ENCODE results near the gene RBM34.
"Not testable (repeated sequence)": the region's sequence is repeated elsewhere in the genome, so short reads cannot be mapped to it uniquely, and the experiment has no call there.

RBM34 gene, protein sequence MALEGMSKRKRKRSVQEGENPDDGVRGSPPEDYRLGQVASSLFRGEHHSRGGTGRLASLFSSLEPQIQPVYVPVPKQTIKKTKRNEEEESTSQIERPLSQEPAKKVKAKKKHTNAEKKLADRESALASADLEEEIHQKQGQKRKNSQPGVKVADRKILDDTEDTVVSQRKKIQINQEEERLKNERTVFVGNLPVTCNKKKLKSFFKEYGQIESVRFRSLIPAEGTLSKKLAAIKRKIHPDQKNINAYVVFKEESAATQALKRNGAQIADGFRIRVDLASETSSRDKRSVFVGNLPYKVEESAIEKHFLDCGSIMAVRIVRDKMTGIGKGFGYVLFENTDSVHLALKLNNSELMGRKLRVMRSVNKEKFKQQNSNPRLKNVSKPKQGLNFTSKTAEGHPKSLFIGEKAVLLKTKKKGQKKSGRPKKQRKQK

DNA sequence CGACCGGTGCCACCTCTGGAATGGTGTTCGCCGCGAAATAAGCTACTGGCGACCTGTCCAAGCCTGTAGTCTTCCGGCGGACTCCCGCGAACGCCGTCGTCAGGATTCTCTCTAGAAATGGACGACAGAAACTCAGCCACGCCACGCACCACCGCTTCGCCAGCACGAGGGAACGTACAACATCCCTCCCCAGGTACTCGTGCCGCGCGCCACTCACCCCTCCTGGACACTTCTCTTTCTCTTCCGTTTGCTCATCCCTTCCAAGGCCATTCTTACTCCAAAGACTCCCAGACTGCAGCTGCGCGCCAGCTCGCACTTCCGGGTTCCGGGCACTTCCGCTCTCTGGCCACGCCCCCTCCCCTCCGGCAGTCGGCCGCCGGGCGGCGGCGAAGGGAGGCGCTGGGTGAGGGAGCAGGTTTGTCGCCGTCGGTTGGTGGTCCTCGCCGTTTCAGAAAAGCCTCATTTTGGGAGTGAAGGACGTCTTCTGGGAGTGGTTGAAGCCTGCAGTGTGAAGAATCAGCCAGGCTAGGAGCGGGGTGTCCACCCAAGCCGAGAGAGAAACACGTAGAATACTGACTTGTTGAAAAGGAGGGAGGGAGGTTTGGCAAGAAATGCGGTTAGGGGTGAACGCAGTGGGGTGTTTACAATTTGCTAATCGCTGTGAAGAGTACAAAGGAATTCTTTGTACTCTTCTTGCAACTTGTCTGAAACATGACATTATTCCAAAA lies at the start of gene RBM34:
TSS of gene RBM34 (minus strand) at position 294 of the 728 bp plus-strand sequence. CDS start at position 270, 24 bp downstream.
- DNase-seq: peak; percentile 94

- DNase-seq: peak; percentile 71
These were observed 46.1 kb upstream of the RBM34 start for GRCh38 chr1:235207209-235207565.

GRCh38 chr1:235206533-235207208 lies 45.6 kb upstream of the RBM34 start:
- peak; percentile 66 for DNase-seq

DNA sequence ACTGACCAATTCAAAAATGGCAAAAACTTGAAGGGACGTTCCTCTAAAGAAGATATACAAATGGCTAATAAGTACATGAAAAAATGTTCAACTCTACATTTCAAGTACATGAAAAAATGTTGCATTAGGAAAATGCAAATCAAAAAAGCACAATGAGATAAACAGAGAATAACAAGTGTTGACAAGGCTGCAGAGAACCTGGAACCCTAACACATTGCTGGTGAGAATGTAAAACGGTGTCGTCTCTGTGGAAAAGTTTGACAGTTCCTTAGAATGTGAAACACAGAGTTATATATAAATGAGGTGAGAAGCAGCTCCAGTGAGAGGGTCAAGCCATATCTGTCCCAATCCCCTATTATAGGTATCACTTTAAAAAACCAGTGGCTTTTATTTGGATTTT lies 44.6 kb upstream of the RBM34 start:
- no peak for DNase-seq

DNA sequence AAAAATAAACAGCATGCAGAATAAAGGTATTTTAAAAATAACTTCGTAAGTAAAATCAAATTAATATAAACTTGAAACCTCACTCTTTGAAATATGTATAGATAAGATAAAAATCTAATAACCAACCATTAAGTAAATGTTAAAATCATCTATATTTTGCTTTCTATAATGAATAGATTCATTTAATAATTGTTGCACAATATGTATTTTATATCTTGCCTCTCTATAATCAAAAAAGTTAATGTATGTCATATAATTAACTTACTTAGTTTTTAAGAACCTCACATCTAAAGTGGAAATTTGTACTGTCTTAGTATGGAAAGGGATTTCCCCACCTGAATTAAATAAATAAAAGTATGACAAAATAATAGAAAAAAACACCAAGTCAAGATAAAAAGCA lies 42.4 kb upstream of the RBM34 start:
- no peak for DNase-seq

DNA sequence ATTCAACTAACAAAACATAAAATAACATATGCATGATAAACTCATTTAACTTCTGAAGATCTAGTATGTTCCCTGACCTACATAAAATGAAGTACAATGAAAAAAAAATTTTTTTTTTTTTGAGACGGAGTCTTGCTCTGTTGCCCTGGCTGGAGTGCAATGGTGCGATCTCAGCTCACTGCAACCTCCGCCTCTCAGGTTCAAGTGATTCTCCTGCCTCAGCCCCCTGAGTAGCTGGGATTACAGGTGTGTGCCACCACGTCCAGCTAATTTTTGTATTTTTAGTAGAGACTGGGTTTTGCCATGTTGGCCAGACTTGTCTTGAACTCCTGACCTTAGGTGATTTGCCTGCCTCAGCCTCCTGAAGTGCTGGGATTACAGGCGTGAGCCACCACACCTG lies 41.4 kb upstream of the RBM34 start:
- not testable (repeated sequence) for DNase-seq

- DNase-seq: no peak
These were observed 38.4 kb upstream of the RBM34 start for GRCh38 chr1:235199441-235199840.

DNA sequence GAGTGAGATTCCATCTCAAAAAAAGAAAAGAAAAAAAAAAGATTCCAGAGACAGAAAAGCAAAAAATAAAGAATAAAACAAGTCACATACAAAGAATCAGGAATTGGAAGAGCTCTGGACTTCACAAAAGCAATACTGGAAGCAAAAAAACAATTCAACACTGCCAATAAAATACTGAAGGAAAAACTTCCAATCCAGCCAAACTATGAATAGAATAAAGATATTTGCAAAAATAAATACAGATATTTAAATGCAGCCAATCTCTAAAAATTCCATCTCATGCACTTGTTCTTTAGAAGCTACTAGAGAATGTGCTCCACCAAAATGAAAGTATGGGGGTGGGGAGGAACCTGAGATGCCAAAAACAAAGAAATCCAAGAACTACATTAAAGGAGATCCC lies 29.4 kb upstream of the RBM34 start:
- no peak for DNase-seq

GRCh38 chr1:235187316-235187715 lies 26.3 kb upstream of the RBM34 start:
- no peak for DNase-seq

GRCh38 chr1:235181561-235182245 lies 20.7 kb upstream of the RBM34 start:
- no peak for DNase-seq

DNA sequence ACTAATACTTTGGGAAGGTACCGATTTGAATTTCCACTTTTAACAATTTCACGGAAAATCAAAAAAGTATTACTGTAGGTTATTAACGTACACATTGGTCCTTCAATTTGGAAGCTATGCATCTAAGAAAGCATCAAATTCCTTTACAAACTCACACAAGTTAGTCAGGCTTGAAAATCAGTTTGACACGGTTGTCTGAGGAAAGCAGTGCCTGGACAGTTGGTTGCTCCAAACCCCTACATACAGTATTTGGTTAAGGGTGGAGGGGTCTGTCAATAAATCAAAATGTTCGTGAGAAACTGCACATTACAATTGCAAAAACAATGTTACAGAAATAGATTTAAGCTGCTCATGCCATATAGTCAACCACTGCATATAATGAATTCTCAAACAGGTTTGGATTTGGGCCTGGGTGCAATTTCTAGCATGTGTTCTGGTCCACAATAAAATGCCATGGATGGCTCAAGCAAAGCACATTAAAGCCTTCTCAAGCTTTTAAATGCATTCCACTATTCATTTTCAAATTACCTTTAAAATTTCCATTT lies 19.9 kb upstream of the RBM34 start:
- DNase-seq: no peak

DNA sequence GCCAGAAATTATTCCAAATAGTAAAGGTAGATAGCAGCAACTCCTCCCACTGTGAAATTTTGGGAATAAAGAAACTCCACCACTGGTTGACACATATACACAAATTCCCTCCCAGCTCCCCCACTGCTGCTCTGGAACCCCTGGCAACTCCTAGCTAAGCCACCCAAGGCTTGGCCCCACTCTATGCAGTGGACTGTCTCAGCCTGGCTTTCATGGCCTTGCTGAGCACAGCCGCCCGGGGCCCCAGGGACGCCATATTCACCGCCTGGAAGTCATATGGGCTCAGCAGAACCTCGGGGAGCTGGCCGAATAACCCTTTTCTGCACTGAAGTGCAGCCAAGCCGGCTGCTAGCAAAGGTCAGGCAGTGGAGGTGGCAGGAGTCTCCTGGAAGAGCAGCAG lies 15.4 kb upstream of the RBM34 start:
- DNase-seq: no peak

DNA sequence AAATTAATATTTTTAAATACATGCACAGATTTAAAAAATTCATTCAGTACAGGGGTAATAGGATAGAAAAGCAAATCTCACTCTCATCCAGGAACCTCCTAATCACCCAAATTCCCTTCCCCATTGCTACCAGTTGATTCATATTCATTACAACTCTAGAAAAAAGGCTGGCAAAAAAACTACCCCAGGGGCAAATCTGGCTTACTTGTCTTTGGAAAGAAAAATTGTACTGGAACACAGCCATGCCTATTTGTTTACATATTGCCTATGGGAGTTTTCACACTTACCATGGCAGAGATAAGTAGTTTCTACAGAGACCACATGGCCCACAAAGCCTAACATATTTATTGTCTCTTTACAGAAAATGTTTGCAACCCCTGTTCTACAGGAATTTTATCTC lies 8.9 kb upstream of the RBM34 start:
- no peak for DNase-seq

DNA sequence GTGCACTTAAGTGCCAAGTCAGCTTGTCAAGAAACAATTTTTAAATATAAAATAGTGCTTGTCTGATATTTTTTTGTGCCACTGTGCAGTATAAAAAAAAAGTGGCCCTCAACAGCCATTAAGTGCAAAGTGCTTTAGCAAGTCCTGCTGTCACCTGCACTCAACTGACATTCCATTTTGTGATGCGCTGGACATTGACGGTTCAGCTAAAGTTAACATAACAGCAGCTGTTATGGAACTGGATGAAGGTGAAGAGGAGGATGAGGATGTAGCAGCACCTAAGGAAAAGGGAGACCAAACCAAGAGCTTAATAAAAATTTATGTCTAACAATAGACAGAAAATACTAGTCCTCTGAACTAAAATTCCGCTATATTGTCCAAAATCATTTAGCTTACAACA lies 7.3 kb upstream of the RBM34 start:
- no peak for DNase-seq

DNA sequence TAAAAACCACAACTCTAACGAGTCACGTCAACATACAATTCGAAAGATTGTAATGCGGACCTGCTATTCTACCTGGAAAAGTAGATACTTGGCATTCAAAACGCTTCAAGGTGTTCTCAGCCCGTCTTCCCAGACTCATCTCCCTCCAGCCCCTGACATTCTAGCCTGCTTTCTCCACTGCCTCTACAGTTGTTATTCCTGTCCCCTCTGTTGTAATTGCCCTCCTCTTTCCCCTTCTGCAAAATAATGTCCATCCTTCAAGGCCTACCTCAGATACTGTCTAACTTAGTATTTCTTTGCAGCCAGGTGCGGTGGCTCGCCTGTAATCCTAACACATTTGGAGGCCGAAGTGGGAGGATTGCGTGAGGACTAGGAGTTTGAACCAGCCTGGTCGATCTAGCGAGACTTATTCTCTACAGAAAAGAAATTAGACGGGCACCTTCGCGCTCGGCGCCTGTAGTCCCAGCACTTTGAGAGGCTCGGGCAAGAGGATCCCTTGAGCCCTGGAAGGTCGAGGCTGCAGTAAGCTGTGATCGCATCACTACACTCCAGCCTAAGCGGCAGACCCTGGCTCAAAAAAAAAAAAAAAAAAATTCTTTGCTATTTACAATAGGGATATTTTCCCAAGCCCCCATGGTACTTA lies 756 bp upstream of the RBM34 start:
- no peak for DNase-seq

DNA sequence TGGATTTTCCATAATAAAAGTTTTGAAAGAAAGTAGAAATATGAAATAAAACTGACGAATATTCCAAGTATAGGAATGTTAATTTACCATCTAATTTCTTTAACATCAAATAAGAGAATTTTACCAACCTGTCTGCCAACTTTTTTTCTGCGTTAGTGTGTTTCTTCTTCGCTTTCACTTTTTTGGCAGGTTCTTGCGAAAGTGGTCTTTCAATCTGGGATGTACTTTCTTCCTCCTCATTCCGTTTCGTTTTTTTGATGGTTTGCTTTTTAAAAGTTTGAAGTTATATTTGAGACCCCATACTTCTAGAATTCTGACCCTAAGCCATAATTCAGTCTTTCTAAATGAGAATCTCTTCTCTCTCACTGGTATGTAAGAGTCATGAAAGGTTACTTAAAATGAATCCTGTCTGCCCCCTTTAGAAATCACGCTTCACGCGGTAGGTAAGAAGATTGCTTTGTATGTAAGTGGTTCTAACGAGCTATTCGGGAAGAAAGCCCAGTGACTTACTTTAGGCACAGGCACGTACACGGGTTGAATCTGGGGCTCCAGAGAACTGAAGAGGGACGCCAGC lies 580 bp downstream of the RBM34 start:
- no peak for DNase-seq

- not testable (repeated sequence) for DNase-seq
These were observed 1.1 kb downstream of the RBM34 start for GRCh38 chr1:235159930-235160329.

GRCh38 chr1:235159284-235159683 lies 1.8 kb downstream of the RBM34 start:
- not testable (repeated sequence) for DNase-seq

DNA sequence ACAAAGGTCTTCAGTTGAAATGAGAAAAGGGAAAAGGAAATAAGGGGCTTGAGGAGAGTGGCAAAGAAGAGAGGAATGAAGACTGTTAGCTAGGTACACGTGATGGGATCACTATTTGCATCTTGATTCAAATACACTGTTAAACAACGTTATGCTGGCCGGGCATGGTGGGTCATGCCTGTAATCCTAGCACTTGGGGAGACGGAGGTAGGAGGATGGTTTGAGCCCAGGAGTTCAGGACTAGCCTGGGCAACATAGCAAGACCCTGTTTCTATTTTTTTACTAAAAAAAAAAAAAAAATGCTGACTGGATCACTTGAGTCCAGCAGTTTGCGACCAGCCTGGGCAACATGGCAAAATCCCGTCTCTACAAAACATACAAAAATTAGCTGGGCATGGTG lies 2.4 kb downstream of the RBM34 start:
- DNase-seq: no peak

GRCh38 chr1:235157150-235157549 lies 3.9 kb downstream of the RBM34 start:
- no peak for DNase-seq

DNA sequence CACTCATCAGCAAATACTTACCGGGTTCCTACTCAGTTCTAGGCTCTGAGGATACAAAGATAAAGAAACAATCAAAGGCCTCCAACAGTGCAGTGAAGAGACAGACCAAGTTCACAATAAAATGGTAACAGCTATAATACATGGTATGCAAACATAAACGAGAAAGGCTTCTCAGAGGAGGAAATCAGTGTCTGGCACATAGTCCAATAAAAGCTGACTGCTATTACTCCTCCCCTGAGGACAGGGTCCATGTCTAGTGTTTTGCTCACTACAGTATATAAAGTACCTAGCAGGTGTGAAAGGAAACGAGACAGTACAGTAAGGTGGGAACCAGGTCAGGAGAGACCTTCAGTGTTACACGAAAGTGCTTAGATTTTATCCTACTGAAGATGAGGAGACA lies 4.3 kb downstream of the RBM34 start:
- DNase-seq: no peak

- DNase-seq: no peak
These were observed 4.8 kb downstream of the RBM34 start for GRCh38 chr1:235156265-235156664.
